Daoy (cell line): ENCODE measurements around the gene KRT75. TPM values are rescaled to one million over a fixed set of nuclear protein-coding genes. Genes with fewer than 3 reads are reported as not detected.
"Not testable (repeated sequence)": the region's sequence is repeated elsewhere in the genome, so short reads cannot be mapped to it uniquely, and the experiment has no call there.

Experiments used
- DNase-seq: peaks from one replicate; pipeline ENCODE4 v3.0.0-alpha.2; 2015; ENCODE audit warnings: low read depth
- total RNA-seq: library from RNA; depleted of rRNA; stranded (reverse); fragments of >200 nt; shearing (Covaris generic); gene quantifications from 2 replicates; pipeline ENCODE4 v1.2.3, GENCODE V29; 2014

Gene KRT75
- total RNA-seq, 1 experiment from 2014 or later, result 2.7 TPM

DNA sequence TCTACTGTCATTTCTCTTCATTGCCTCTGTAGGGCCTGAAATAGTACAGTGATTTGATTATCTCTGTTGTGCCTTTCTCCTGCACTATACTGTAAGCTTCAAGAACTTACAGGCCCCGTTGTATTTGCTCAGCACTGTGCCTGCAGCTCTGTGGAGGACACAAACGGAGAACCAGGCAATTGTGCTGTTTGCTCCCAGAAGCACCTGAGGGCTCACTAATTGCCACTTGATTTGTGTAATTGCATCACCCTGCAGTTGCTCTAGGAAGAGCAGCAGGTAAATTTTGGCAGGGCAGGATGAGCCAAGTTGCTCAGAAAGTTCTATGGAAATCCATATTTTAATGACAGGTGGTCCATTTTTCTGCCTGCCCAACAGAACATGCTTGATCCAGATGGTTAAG lies 16.4 kb downstream of the KRT75 start:
- DNase-seq, result no peak

- DNase-seq, result no peak
Observed at GRCh38 chr12:52416795-52417194, 17.4 kb downstream of the KRT75 start.

DNA sequence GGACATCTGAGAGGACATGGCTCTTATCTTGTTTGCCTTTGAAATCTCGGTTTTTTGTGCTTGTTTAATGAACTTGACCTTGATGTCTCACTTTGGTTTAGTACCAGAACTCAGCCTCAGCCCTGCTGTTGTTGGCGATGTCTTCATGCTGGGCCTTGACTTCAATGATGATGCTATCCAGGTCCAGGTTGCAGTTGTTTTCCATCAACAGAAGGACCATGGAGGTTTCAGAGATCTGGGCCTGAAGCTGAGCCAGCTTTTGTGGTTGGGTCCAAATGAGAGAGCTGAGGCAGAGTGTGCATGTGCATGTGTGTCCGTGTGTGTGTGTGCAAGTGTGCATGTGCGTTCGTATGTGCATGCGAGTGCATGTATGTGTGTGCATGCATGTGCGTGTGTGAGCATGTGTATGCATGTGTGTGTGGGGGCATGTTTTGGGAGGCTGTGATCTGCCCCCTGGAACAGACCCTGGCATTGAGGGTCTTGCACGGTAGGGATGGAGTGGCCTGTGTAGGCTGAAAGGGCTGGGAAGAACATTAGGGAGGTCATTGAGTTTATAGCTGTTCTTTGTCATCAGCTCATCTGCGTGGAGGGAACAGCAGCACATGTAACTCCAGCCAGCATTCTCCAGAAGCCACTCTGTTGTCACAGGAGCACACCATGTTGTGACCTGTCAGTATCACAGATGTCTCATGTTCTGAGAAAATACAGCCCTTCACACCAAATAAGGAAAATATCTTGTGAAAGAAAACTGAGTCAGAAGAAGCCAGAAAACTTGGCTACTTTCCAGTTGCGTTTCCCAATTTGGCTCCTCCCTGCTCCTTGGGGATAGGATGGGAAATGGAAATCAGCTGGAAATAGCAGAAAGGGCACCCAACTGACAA lies 18.1 kb downstream of the KRT75 start:
- no peak for DNase-seq

DNA sequence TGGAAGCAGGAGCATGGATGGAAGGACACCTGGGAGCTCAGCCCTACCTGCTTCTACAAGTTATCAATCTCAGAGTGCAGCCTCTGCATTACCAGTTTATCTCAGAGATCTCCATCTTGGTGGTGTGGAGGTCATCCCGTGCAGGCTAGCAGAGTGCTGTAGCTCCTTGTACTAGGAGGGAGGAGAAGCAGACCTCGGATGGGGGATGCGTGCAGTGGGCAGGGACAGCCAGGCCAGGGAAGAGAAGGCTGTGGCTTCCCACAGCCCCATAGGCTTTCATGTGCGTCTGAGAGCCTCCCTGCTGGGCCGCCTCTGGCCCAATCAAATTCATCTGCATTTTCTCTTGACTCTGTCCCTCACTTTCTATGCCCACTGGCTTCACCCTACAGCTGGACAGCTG lies 19.2 kb downstream of the KRT75 start:
- DNase-seq, result no peak

- no peak for DNase-seq
Observed at GRCh38 chr12:52413782-52414345, 20.3 kb downstream of the KRT75 start.

GRCh38 chr12:52413202-52413601 lies 21.0 kb downstream of the KRT75 start:
- no peak for DNase-seq

GRCh38 chr12:52411815-52412214 lies 22.4 kb downstream of the KRT75 start:
- no peak for DNase-seq

- not testable (repeated sequence) for DNase-seq
Observed at GRCh38 chr12:52410589-52411248, 23.5 kb downstream of the KRT75 start.

GRCh38 chr12:52407918-52408317 lies 26.3 kb downstream of the KRT75 start:
- DNase-seq, result no peak

DNA sequence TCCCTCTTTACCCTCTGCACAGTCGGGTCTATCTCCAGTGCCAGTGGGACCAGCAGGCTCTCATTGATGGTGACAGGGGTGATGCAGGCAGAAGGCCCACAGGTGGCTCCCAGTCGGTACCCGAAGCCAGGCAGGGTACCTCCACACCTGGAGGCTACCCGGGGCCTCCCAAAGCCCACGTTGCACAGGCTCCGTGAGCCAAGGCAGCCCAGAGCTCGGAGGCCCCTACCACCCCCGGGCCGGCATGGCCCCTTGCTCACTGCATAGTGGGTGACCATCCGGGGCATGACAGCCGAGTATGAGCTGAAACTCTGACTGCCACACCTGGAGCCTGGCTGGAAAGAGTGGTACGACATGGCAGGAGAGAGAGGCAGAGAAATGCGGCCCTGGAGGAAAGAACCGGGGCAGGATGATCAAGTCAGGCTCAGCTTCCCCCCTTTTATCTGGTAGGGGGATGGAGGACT lies 28.2 kb downstream of the KRT75 start, which contains the start of gene KRT82:
TSS of gene KRT82 (minus strand) at position 414 of the 464 bp plus-strand sequence. CDS start at position 356, 58 bp downstream.
- DNase-seq, result no peak

DNA sequence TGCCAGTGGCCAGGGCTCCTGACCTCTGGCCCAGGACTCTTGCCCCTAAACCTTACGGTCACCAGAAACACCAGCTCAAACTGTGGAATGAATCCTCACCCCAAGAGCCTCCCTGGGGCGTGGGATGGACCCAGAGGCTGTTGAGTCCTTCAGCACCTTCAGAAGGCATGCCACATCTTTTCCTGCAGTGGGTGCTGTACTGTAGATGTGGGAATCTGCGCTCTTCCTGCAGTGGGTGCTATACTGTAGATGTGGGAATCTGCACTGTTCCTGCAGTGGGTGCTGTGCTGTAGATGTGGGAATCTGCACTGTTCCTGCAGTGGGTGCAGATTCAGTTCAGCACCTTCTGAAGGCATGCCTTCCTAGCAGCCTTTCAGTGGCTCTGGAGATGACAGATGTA lies 29.2 kb downstream of the KRT75 start:
- DNase-seq, result no peak

DNA sequence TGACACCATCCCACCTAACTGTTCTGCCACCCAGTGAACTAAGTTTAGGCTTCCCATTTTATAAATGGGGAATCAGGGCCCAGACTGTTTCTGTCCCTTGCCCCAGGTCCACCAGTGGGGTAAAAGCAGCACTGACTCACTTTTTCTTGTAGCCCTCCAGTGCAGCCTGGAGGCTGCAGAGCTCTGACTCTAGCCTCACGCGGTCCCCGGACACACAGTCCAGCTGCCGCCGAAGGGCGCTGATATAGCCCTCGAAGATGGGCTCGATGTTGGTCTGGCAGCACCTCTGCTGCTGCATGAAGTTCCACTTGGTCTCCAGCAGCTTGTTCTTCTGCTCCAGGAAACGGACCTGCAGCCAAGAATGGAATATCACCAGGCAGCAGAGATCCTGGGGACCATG lies 30.6 kb downstream of the KRT75 start:
- no peak for DNase-seq

GRCh38 chr12:52402873-52403540 lies 31.2 kb downstream of the KRT75 start:
- DNase-seq, result no peak

GRCh38 chr12:52402377-52402776 lies 31.8 kb downstream of the KRT75 start:
- no peak for DNase-seq

DNA sequence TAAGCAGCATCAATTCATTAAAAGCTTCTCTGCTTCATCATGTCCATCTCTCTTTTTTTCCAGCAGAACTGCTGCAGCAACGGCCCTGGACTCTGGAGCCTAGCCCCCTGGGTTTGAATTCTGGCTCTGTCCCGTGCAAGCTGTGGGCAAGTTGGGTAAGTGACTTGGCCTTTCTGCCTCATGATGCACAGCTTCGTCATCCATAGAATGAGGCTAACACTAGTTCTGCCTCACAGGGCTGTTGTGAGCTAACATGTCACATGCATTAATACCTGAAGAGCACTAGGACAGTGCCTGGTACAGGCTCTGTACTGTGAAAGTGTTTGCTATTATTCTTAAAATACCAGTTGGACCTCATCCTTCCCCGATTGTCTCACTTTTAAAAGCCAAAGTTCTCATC lies 32.2 kb downstream of the KRT75 start:
- no peak for DNase-seq

DNA sequence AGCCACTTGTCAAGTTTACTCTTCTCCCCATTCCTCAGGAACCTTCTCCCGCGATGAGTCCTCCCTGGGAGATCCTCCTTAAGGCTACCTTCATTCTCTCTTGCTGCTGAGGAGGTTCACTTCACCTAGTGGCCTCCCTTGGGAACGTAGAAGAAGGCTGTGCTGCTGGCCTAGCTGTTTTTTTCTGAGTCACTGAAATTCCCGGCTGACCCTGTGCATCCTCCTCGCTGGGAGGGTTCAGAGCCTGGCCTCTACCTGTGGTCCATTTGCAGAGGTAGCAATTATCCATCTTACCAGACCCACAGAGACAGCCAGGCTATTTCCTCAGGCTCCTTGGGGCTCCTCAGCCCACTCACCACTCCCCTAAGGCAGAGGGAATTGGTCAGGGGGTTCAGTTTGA lies 32.6 kb downstream of the KRT75 start:
- no peak for DNase-seq

- DNase-seq, result no peak
Observed at GRCh38 chr12:52400906-52401305, 33.3 kb downstream of the KRT75 start.

GRCh38 chr12:52399756-52400155 lies 34.4 kb downstream of the KRT75 start:
- no peak for DNase-seq

DNA sequence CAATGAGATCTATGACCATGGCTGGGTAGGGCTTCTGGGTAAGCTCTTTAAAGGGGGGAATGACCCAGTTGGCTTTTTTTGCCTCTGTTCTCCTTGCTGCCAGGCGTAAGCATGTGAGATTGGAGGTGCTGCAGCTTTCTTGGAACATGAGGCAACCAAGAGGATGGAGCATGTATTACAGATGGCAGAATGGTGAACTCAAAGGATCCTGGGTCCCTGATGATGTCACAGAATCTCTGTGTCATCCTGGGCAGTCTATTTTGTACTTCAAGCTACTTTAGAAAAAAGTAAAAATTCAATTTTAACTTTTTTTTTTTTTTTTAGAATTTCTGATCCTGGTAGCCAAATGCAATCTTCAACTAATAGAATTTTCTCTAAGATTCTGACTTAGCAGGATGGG lies 36.0 kb downstream of the KRT75 start:
- DNase-seq, result no peak

DNA sequence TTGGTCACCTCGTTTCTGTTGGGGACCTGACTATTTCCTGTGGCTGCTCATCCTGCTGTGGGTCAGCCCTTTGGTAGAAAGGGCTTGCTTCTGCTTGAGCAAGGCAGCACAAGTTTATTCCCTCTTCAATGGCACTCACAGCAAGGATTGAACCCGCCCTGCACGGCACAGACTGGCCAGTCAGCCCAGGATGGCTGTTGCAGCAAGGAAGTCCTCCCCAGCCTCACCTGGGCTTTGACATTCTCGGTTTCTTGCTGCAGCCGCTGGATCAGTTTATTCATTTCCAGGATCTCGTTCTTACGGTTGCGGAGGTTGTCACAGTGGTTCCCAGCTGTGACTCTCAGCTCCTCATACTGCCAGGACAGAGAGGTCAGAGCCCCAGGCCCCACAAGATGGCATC lies 37.5 kb downstream of the KRT75 start:
- DNase-seq, result no peak

DNA sequence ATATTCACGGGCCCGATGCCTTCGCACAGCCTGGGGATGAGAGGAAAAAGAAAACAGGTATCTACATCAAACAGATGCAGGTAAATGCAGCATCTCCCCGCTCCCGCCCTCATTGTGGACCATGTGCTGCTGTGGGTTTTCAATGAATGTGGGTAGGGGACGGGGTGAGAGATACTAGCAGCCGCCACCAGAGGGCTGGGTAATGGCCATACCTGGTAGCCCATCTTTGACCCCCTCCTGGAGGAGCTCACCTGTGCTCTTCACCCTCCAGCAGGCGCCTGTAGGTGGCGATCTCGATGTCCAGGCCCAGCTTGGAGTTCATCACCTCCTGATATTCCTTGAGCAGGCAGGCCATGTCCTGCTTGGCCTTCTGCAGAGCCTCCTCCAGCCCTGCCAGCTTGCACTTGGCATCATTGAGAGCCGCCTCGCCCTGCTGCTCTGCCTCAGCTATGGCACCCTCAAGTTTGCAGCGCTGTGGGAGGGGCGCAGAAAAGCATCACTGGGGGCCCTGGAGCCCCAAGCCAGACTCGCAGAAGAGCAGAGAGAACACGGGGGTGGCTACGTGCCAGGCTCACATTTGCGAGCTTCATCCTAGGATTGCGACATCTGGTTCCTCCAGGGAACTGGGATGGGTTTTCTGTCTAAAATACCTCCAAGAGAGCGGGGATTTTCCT lies 38.3 kb downstream of the KRT75 start:
- no peak for DNase-seq
